AG04449 (cell line): Measurements from ENCODE around the gene ARHGEF37.
"Not testable (repeated sequence)": the region's sequence is repeated elsewhere in the genome, so short reads cannot be mapped to it uniquely, and the experiment has no call there.

Experiments
- CTCF ChIA-PET: fragments of 350-600 bp; formaldehyde crosslinking; extraction: SDS; loops from one replicate; lab custom pipeline; 2021; ENCODE audit warnings: antibody characterized with exemption; lab: Yijun Ruan, JAX
- POLR2A ChIA-PET: fragments of 400-600, 350-600 bp; formaldehyde crosslinking; extraction: SDS; loops from one replicate; lab custom pipeline; 2020; ENCODE audit warnings: antibody characterized with exemption, inconsistent platforms; lab: Yijun Ruan, JAX
- DNase-seq: peaks from one replicate; pipeline ENCODE4 v3.0.0-alpha.2; 2010; ENCODE audit warnings: low read depth, low spot score
- H3K4me3 ChIP-seq: 2 replicates; pipeline ENCODE4 v1.5.1; 2011; ENCODE audit warnings: low read depth, mild to moderate bottlenecking, control low read depth, low read length
- TF ChIP-seq, protein P1 (sequence below): IDR thresholded peaks from one replicate; pipeline ENCODE4 v1.5.1; 2011; ENCODE audit warnings: mild to moderate bottlenecking, moderate library complexity, low read length, control low read depth, inconsistent platforms; ENCODE audit not compliant: insufficient read depth; ENCODE audit errors: missing control alignments

The ARHGEF37 gene

GRCh38 chr5:149559706-149560105 is 21.6 kb upstream of the ARHGEF37 start:
- DNase-seq: peak; percentile 58
- no peak overlapping the region for H3K4me3 ChIP-seq
- ChIA-PET POLR2A (no interaction called here), CTCF (interaction anchor here (1.3 to 15.7 kb wide), 4 partner anchors 8 to 193 kb away, joined by 4 to 678 read pairs (median 50); partner anchors contain the start of gene CSNK1A1)
- TF ChIP-seq, protein P1, sequence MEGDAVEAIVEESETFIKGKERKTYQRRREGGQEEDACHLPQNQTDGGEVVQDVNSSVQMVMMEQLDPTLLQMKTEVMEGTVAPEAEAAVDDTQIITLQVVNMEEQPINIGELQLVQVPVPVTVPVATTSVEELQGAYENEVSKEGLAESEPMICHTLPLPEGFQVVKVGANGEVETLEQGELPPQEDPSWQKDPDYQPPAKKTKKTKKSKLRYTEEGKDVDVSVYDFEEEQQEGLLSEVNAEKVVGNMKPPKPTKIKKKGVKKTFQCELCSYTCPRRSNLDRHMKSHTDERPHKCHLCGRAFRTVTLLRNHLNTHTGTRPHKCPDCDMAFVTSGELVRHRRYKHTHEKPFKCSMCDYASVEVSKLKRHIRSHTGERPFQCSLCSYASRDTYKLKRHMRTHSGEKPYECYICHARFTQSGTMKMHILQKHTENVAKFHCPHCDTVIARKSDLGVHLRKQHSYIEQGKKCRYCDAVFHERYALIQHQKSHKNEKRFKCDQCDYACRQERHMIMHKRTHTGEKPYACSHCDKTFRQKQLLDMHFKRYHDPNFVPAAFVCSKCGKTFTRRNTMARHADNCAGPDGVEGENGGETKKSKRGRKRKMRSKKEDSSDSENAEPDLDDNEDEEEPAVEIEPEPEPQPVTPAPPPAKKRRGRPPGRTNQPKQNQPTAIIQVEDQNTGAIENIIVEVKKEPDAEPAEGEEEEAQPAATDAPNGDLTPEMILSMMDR: no peak

DNA sequence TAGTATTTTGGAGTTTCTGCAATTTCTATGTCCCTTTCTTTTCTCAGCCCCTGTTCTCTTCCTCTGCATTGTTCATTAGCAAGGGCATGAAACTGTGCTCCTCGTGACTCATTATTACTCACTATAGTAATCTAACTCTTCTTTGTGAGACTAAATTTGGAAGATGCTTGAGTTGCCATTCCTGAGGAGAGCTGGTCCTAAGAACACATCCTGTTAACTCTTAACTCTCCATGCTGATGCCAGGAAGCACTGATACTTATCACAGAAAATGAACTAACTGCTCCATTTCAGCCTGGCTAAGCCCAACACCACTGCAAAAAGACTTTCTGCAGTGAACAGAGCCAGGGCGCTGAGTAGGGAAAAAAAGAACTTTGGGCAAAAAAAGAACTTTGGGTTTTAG is 19.4 kb upstream of the ARHGEF37 start:
- ChIA-PET CTCF (interaction anchor here (0.6 to 15.7 kb wide), 14 partner anchors 10 to 296 kb away, joined by 3 to 678 read pairs (median 10); partner anchors contain the start of gene CSNK1A1), POLR2A (interaction anchor here (0.6 to 3.8 kb wide), 5 partner anchors 11 to 126 kb away, joined by 3 to 23 read pairs (median 14); partner anchors contain the start of gene CSNK1A1)
- no peak overlapping the region for H3K4me3 ChIP-seq
- DNase-seq: peak; percentile 82
- TF ChIP-seq, protein P1: no peak

DNA sequence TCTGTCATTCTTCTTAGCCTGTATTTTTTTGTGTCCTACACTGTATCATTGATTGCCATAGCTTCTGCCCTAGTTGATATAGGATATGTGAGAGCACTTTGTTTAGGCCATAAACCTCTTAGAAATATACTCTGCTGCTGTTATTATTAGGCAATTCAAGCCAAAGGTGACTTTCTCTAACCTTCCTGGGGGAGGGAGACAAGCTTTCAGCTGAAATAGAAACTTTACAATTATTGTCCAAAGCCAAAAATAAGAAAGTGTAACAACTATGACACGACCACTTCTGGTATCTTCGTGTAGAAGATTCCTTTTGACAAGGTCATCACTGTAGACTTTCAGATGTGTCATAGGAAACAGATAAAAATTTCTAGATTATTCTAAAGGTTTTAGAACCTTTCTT is 17.8 kb upstream of the ARHGEF37 start:
- no peak for DNase-seq
- H3K4me3 ChIP-seq: no peak overlapping the region
- CTCF ChIA-PET: interaction anchor here (0.8 to 15.7 kb wide), 12 partner anchors 12 to 298 kb away, joined by 3 to 678 read pairs (median 12); partner anchors contain the start of genes ARHGEF37 and CSNK1A1
- TF ChIP-seq, protein P1: no peak
- POLR2A ChIA-PET: interaction anchor here (0.9 to 3.8 kb wide), 5 partner anchors 13 to 243 kb away, joined by 3 to 23 read pairs (median 14); partner anchors contain the start of gene CSNK1A1

- TF ChIP-seq, protein P1: peak; percentile 35
- not testable (repeated sequence) for DNase-seq, H3K4me3 ChIP-seq
- POLR2A ChIA-PET: interaction anchor here (0.6 to 1.3 kb wide), 2 partner anchors 119 to 130 kb away, joined by 3 to 12 read pairs; no protein-coding TSS in a partner anchor
- CTCF ChIA-PET: interaction anchor here (0.6 to 8.3 kb wide), 39 partner anchors 10 to 251 kb away, joined by 3 to 352 read pairs (median 4); partner anchors contain the start of genes ARHGEF37, CSNK1A1, GRPEL2 and PCYOX1L
Measured at GRCh38 chr5:149564542-149565140, 16.7 kb upstream of the ARHGEF37 start.

- H3K4me3 ChIP-seq: no peak overlapping the region
- CTCF ChIA-PET: interaction anchor here (0.9 to 8.3 kb wide), 11 partner anchors 10 to 253 kb away, joined by 3 to 352 read pairs (median 5); partner anchors contain the start of gene CSNK1A1
- POLR2A ChIA-PET: interaction anchor here (1.2 kb wide), 1 partner anchor 133 kb away, joined by 3 read pairs; no protein-coding TSS in a partner anchor
- TF ChIP-seq, protein P1: no peak
- DNase-seq: no peak
Measured at GRCh38 chr5:149567226-149567625, 14.1 kb upstream of the ARHGEF37 start.

GRCh38 chr5:149572170-149572569 is 9.1 kb upstream of the ARHGEF37 start:
- no peak for DNase-seq
- no peak overlapping the region for H3K4me3 ChIP-seq
- CTCF ChIA-PET: interaction anchor here (1.1 to 8.3 kb wide), 4 partner anchors 10 to 205 kb away, joined by 3 to 352 read pairs (median 4); no protein-coding TSS in a partner anchor
- TF ChIP-seq, protein P1: no peak
- POLR2A ChIA-PET: no interaction called here
